Psoas muscle (tissue), 8 donors: ENCODE measurements around the gene MYO18A. TPM values are rescaled to one million over a fixed set of nuclear protein-coding genes. Genes with fewer than 3 reads are reported as not detected.

Experiments
- ATAC-seq, 4 donors: fragments of 200-7000 bp; cut with Tn5 transposase; one replicate each; pipeline ENCODE4 v1.9.1; 2020; ENCODE audit warnings: moderate library complexity in 3 of 4, mild to moderate bottlenecking in 2 of 4
- DNase-seq, 2 donors: peaks; one replicate each; pipeline ENCODE4 v3.0.0-alpha.2; 2020
- H3K27ac ChIP-seq: fragments of 200-600 bp; one replicate; pipeline ENCODE4 v1.8.0; 2022
- H3K27me3 ChIP-seq, 3 donors: fragments of 200-600 bp in 1 of 3; one replicate each; pipeline versions ENCODE4 v1.6.1 to v1.8.0; 2013 to 2022; ENCODE audit warnings: low read length in 2 of 3, mild to moderate bottlenecking in 2 of 3, moderate library complexity in 1 of 3; ENCODE audit not compliant: insufficient read depth in 3 of 3
- H3K36me3 ChIP-seq, 2 donors: fragments of 200-600 bp in 1 of 2; one replicate each; pipeline versions ENCODE4 v1.6.1 to v1.8.0; 2013 to 2022; ENCODE audit warnings: low read depth in 1 of 2, mild to moderate bottlenecking in 1 of 2, moderate library complexity in 1 of 2; ENCODE audit not compliant: insufficient read depth in 1 of 2
- H3K4me1 ChIP-seq: fragments of 200-600 bp; one replicate; pipeline ENCODE4 v1.8.0; 2022
- H3K4me3 ChIP-seq: fragments of 200-600 bp; one replicate; pipeline ENCODE4 v1.8.0; 2022; ENCODE audit warnings: mild to moderate bottlenecking
- H3K9me3 ChIP-seq: fragments of 200-600 bp; one replicate; pipeline ENCODE4 v1.8.0; 2022
- WGBS, 3 donors: extraction: QIAGEN DNeasy Blood & Tissue Kit; methylation state at CpG; one replicate each; pipeline versions ENCODE4 v1.1.6 to v1.1.7; 2013; 5-methylcytosine and 5-hydroxymethylcytosine counted together
- intact Hi-C, 2 donors: fragments of 100-400 bp; cut with DNase I; formaldehyde crosslinking; loops; one replicate each; pipeline versions ENCODE4 v1.11.0 to v1.14.2; 2022
- polyA plus RNA-seq, 3 donors: library from polyadenylated mRNA; stranded (reverse); fragments of 200-250 nt; gene quantifications; one replicate each; pipeline ENCODE4 v1.2.3, GENCODE V29; 2013
- total RNA-seq, 4 donors: library from RNA; stranded (reverse); fragmentation: NEBNext Ultra II Directional in 2 of 4; extraction: Animal tissue kit (Norgen Biotek cat#: 25700) in 2 of 4; gene quantifications; one replicate each; pipeline versions ENCODE4 v1.2.1 to v1.2.4, GENCODE V29; 2021 to 2023
- TF ChIP-seq, protein P1 (sequence below): fragments of 200-600 bp; IDR thresholded peaks from one replicate; pipeline ENCODE4 v1.8.0; 2022; ENCODE audit warnings: antibody characterized with exemption
- donor health status: healthy with polysubstance abuse.
- donor health status: DM: no; HTN: no; CAD: no; lungs with moderate emphysema.
- donor health status: Bipolar disorder and iron deficiency.
- donor health status: healthy.
- donor health status: DM: yes; HTN: yes; CAD: no.
- donor health status: DM: no; HTN: no; CAD: no.
- donor health status: DM: no; HTN: no; CAD: no.
- donor health status: DM: yes; HTN: yes; CAD: no.

The MYO18A gene
- total and polyA plus RNA-seq, 7 donors = 142 to 1,274 (median 770) TPM

DNA sequence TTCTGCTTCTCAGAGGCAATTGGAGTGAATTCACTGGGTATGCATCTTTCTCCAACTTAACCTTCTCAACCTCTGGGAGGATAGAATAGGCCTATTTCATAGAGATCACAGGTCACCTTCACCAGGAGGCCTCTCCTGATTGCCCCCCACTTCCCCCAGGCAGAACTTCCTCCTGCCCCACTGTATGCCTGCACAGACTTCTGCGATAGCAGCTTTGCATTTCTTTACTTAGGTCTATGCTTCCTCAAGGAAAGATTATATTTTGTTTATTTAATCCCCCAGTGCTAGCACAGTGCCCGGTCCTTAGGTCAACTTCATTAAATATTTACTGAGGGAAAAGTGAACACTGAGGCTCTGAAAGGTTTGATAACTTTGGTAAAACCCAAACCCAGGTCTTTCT, 19.9 kb downstream of the MYO18A start:
- intact Hi-C loops = no loop called here
- ATAC-seq = no peak
- Histone ChIP-seq H3K27me3 (no peaks in the 10 kb centered on the region), H3K27ac (no peak overlapping the region), H3K4me1 (peaks cover 16% of the 10 kb centered on the region), H3K9me3 (no peaks in the 10 kb centered on the region), H3K36me3 (peaks cover 0 to 4% of the 10 kb centered on the region in 2 donors), H3K4me3 (no peak overlapping the region)
- no peak for DNase-seq
- 90 to 95% (median 92%) methylated on average over 2 of the region's 2 CpGs for WGBS, 3 donors
- TF ChIP-seq, protein P1, sequence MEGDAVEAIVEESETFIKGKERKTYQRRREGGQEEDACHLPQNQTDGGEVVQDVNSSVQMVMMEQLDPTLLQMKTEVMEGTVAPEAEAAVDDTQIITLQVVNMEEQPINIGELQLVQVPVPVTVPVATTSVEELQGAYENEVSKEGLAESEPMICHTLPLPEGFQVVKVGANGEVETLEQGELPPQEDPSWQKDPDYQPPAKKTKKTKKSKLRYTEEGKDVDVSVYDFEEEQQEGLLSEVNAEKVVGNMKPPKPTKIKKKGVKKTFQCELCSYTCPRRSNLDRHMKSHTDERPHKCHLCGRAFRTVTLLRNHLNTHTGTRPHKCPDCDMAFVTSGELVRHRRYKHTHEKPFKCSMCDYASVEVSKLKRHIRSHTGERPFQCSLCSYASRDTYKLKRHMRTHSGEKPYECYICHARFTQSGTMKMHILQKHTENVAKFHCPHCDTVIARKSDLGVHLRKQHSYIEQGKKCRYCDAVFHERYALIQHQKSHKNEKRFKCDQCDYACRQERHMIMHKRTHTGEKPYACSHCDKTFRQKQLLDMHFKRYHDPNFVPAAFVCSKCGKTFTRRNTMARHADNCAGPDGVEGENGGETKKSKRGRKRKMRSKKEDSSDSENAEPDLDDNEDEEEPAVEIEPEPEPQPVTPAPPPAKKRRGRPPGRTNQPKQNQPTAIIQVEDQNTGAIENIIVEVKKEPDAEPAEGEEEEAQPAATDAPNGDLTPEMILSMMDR = no peak

DNA sequence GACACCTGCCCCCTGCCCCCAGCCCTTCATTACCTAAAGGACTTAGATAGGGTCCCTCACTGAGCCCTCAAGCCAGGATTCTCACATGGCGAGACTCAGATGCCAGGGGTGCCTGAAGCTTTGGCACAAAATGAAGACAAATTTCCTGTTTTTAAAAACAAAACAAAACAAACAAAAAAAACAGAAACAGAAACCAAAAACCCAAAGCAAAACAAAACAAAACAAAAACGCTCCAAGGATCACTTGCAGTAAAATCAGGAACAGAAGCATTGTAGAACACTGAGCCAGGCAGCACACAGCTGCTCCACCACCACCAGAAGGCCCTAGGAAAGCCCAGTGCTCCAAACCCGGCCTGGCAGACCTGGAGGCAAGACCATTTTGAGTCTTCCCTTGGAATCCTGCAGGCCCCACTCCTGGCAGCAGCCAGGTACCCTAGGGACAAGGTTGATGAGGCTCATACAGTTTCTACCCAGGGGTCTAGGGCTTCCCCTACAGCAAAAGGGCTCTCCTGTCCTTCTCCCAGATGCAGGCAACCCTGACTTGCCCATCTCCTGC, 20.8 kb downstream of the MYO18A start:
- no peaks in the 10 kb centered on the region for H3K27me3 ChIP-seq
- H3K27ac ChIP-seq = no peak overlapping the region
- no peaks in the 10 kb centered on the region for H3K36me3 ChIP-seq
- no peak overlapping the region for H3K4me3 ChIP-seq
- 58 to 65% (median 62%) methylated on average over 3 of the region's 3 CpGs for WGBS, 3 donors
- ATAC-seq = no peak
- no peaks in the 10 kb centered on the region for H3K9me3 ChIP-seq
- DNase-seq = no peak
- intact Hi-C loops = no loop called here
- TF ChIP-seq, protein P1 = no peak
- peaks cover 25% of the 10 kb centered on the region for H3K4me1 ChIP-seq

DNA sequence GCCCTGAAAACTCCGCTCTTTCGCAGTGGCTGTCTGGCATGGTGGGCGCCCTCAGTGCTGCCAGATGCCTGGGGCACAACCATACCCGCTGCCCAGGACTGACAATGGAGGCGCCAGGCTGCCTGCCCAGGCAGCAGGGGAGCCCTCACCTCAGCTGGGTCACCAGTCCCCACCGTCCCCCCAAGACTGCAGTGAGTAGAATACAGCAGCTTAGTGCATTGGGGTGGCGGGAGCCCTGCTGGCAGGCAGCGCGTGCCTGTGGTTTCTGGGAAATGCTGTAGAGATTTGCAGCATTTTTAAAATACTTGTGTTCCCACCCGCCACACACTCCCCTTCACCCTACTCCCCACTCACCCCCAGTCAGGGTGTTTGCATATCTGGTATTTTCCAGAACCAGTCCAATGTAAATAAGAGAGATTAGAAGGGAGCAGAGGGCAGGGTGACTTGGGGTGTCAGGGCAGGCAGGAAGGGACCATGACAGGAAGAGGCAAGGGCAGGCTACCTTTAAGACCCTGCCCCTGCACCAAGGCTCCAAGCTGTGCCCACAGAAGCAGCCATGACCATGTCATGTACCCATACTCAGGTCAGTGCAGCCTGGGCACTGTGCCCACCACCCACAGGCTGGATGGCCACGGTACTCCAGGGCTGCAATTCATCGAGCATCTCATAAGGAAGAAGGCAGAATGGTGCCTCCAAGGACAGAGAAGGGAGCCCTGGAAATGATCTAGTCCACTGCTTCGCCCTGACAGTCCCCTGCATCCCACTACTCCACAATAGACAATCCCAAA, 21.5 kb downstream of the MYO18A start:
- no peak overlapping the region for H3K27ac ChIP-seq
- H3K36me3 ChIP-seq = no peaks in the 10 kb centered on the region
- WGBS, 3 donors = 78 to 83% (median 80%) methylated on average over 13 of the region's 13 CpGs
- H3K4me1 ChIP-seq = peaks cover 26% of the 10 kb centered on the region
- intact Hi-C loops = no loop called here
- no peak overlapping the region for H3K4me3 ChIP-seq
- TF ChIP-seq, protein P1 = no peak
- no peaks in the 10 kb centered on the region for H3K9me3 ChIP-seq
- no peak for ATAC-seq
- H3K27me3 ChIP-seq = no peaks in the 10 kb centered on the region
- peak in 1 of 2 donors; percentile 44 for DNase-seq

DNA sequence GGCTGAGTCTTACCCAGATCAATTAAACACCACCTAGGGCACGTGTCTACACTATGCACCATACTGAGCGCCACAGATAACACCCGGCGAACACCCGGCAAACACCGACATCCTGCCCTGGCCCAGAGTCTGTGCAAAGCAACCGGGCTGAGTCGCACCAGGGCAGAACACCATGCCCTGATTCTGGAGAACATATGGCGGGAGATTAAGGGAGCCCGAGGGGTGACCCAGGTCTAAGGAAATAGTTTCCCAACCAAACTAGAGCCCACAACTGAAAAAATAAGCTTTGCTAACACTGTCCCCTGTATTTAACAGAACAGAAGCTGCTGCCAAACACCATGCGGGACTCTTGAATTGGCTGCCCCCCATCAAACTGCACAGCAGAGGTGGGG, 22.1 kb downstream of the MYO18A start:
- TF ChIP-seq, protein P1 = no peak
- H3K36me3 ChIP-seq = no peaks in the 10 kb centered on the region
- no peak overlapping the region for H3K4me3 ChIP-seq
- no peak overlapping the region for H3K27ac ChIP-seq
- peaks cover 26% of the 10 kb centered on the region for H3K4me1 ChIP-seq
- WGBS, 3 donors = 69 to 80% (median 78%) methylated on average over 11 of the region's 11 CpGs
- H3K9me3 ChIP-seq = no peaks in the 10 kb centered on the region
- no peak for ATAC-seq
- DNase-seq = no peak
- no peaks in the 10 kb centered on the region for H3K27me3 ChIP-seq
- intact Hi-C loops = no loop called here
